Upper lobe of right lung (tissue), 1 donor: ENCODE results near the gene B3GNT5. TPM values are rescaled to one million over a fixed set of nuclear protein-coding genes. Genes with fewer than 3 reads are reported as not detected.
A peak's percentile ranks its signal among the peaks of the same experiment; 100 is the strongest.

Experiments used
- ATAC-seq: fragments of 200-7000 bp; cut with Tn5 transposase; one replicate; pipeline ENCODE4 v1.9.1; 2020; ENCODE audit warnings: mild to moderate bottlenecking, moderate library complexity
- DNase-seq: peaks from one replicate; pipeline ENCODE4 v3.0.0-alpha.2; 2020
- H3K27ac ChIP-seq: fragments of 200-600 bp; one replicate; pipeline ENCODE4 v1.8.0; 2022
- H3K27me3 ChIP-seq: fragments of 200-600 bp; one replicate; pipeline ENCODE4 v1.8.0; 2022; ENCODE audit warnings: mild to moderate bottlenecking
- H3K36me3 ChIP-seq: fragments of 200-600 bp; one replicate; pipeline ENCODE4 v1.8.0; 2022
- H3K4me1 ChIP-seq: fragments of 200-600 bp; one replicate; pipeline ENCODE4 v1.8.0; 2022
- H3K4me3 ChIP-seq: fragments of 200-600 bp; one replicate; pipeline ENCODE4 v1.8.0; 2022; ENCODE audit warnings: mild to moderate bottlenecking
- H3K9me3 ChIP-seq: fragments of 200-600 bp; one replicate; pipeline ENCODE4 v1.8.0; 2022
- intact Hi-C: fragments of 100-400 bp; cut with DNase I; formaldehyde crosslinking; loops from one replicate; pipeline ENCODE4 v1.11.0; 2022
- total RNA-seq: library from RNA; stranded (reverse); fragmentation: NEBNext Ultra II Directional; extraction: Animal tissue kit (Norgen Biotek cat#: 25700); gene quantifications from one replicate; pipeline ENCODE4 v1.2.1, GENCODE V29; 2021
- TF ChIP-seq, protein P1 (sequence below): fragments of 200-600 bp; IDR thresholded peaks from one replicate; pipeline ENCODE4 v1.8.0; 2022; ENCODE audit warnings: antibody characterized with exemption
- donor health status: DM: no; HTN: yes; CAD: no; lungs with severe emphysema.

Gene B3GNT5
- total RNA-seq, 1 donor from 2014 or later = 31.0 TPM

DNA sequence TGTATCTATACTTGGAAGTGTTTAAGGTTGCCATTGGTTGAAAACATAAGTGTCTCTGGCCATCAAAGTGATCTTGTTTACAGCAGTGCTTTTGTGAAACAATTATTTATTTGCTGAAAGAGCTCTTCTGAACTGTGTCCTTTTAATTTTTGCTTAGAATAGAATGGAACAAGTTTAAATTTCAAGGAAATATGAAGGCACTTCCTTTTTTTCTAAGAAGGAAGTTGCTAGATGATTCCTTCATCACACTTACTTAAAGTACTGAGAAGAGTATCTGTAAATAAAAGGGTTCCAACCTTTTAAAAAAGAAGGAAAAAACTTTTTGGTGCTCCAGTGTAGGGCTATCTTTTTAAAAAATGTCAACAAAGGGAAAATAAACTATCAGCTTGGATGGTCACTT, 19.7 kb downstream of the B3GNT5 start:
- no peak overlapping the region for H3K4me3 ChIP-seq
- ATAC-seq (no peak), DNase-seq (no peak)
- TF ChIP-seq, protein P1, sequence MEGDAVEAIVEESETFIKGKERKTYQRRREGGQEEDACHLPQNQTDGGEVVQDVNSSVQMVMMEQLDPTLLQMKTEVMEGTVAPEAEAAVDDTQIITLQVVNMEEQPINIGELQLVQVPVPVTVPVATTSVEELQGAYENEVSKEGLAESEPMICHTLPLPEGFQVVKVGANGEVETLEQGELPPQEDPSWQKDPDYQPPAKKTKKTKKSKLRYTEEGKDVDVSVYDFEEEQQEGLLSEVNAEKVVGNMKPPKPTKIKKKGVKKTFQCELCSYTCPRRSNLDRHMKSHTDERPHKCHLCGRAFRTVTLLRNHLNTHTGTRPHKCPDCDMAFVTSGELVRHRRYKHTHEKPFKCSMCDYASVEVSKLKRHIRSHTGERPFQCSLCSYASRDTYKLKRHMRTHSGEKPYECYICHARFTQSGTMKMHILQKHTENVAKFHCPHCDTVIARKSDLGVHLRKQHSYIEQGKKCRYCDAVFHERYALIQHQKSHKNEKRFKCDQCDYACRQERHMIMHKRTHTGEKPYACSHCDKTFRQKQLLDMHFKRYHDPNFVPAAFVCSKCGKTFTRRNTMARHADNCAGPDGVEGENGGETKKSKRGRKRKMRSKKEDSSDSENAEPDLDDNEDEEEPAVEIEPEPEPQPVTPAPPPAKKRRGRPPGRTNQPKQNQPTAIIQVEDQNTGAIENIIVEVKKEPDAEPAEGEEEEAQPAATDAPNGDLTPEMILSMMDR = no peak
- H3K27me3 ChIP-seq = no peaks in the 10 kb centered on the region
- peaks cover 9% of the 10 kb centered on the region for H3K36me3 ChIP-seq
- intact Hi-C loops = no loop called here
- H3K9me3 ChIP-seq = no peaks in the 10 kb centered on the region
- H3K4me1 ChIP-seq = peaks cover 7% of the 10 kb centered on the region
- H3K27ac ChIP-seq = no peak overlapping the region

DNA sequence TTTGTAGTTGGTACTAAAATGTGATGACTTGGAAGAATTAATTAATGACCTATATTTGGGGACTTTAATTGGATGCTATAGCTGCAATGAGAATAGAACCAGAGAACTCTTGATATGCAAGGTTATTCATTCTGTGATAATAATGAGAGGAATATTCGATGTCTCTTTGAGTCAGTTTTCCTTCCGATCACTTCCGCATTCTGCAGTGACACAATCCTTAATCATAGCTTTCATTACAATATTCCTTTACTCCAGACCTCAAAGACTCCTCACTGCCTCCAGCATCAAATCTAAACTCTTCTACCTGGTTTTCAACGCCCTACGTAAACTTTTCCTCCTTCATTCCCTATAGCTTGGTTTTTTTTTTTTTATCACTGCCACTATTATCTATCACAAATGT, 21.6 kb downstream of the B3GNT5 start:
- ATAC-seq (no peak), DNase-seq (no peak)
- peaks cover 9% of the 10 kb centered on the region for H3K36me3 ChIP-seq
- no peaks in the 10 kb centered on the region for H3K27me3 ChIP-seq
- H3K27ac ChIP-seq = no peak overlapping the region
- TF ChIP-seq, protein P1 = no peak
- intact Hi-C loops = no loop called here
- no peaks in the 10 kb centered on the region for H3K9me3 ChIP-seq
- peaks cover 7% of the 10 kb centered on the region for H3K4me1 ChIP-seq
- H3K4me3 ChIP-seq = no peak overlapping the region

DNA sequence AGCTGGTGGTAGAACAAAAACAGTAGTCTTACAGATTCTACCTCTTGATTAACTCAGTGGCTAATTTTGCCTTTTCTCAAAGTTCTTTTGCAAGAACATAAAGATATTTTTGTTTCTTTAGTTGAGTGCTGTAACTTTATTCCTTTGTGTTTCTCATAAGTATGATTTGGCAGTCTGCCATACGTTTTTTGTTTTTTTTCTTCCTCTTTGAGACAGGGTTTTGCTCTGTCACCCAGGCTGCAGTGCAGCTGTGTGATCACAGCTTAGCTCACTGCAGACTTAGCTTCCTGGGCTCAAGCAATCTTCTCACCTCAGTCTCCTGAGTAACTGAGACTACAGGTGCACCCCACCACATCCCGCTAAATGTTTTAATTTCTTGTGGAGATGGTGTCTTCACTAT, 22.4 kb downstream of the B3GNT5 start:
- H3K4me3 ChIP-seq = no peak overlapping the region
- no peaks in the 10 kb centered on the region for H3K27me3 ChIP-seq
- H3K9me3 ChIP-seq = no peaks in the 10 kb centered on the region
- intact Hi-C loops = no loop called here
- TF ChIP-seq, protein P1 = no peak
- H3K4me1 ChIP-seq = peaks cover 7% of the 10 kb centered on the region
- ATAC-seq = peak; percentile 72
- H3K36me3 ChIP-seq = peaks cover 4% of the 10 kb centered on the region
- no peak for DNase-seq
- H3K27ac ChIP-seq = no peak overlapping the region

DNA sequence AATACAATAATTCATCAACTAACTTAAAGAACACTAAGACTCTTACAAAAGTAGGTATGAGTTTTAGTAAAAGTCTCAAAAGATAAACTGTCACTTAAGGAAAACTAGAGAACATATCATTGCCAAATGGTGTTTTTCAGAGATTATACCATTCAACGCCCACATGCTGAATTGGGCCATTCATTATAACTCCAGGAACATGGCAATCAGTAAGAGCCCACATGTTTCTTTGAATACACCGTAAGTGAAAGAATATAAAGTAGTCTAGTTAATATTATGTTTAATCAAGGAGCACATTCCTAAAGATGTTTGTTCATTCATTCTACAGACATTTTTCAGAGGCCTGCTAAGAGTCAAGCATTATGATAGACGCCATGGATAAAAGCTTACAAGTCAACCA, 22.9 kb downstream of the B3GNT5 start:
- TF ChIP-seq, protein P1 = no peak
- intact Hi-C loops = no loop called here
- Histone ChIP-seq H3K9me3 (no peaks in the 10 kb centered on the region), H3K4me3 (no peak overlapping the region), H3K36me3 (no peaks in the 10 kb centered on the region), H3K27ac (no peak overlapping the region), H3K4me1 (peaks cover 7% of the 10 kb centered on the region), H3K27me3 (no peaks in the 10 kb centered on the region)
- DNase-seq = no peak
- peak; percentile 19 for ATAC-seq

DNA sequence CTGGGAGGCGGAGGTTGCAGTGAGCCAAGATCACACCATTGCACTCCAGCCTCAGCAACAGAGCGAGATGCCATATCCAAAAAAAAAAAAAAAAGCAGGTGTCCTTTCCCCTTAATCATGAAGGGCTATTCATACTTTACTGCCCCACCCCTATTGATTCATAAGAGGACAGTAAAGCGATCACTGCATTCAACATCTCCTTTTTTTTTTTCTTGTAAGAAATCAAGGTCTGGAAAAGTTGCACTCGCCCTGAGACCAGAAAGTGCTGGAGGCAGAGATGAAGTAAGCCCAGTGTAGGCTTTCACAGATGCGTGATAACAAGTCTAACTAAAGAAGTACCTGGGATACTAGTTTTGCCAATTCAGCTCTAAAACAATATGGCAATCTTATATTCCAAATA, 24.2 kb downstream of the B3GNT5 start:
- intact Hi-C loops = no loop called here
- TF ChIP-seq, protein P1 = no peak
- DNase-seq = no peak

DNA sequence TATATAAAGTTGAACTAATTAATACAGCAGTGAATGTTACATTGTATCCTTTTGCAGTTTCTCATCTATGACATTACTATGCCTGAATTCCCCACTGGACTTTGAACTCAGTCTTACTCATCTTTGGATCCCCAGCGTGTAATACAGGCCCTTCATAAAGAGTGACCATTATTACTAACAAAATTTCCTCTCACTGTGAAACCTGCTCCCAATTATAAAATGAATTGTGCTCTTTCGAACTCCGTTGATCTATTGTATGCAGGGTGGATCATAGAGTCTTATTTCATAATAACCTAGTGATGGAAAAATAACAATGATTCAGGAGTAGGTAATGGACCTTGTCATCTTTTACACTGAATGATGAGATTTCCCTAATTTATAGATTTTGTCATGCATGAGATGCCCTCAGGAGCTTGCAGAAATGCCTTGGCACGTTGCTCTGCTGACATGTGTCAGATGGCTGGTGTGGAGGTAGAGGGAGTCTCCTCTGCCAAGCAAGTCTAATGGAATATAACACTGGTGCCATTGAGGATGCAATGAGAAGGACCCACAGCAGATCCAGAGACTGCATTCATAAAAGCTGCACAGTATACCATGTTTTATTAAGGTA, 25.5 kb downstream of the B3GNT5 start:
- Histone ChIP-seq H3K27ac (no peak overlapping the region), H3K27me3 (no peaks in the 10 kb centered on the region), H3K36me3 (no peaks in the 10 kb centered on the region), H3K4me1 (peaks cover 7% of the 10 kb centered on the region), H3K9me3 (no peaks in the 10 kb centered on the region), H3K4me3 (no peak overlapping the region)
- intact Hi-C loops = no loop called here
- DNase-seq = no peak
- no peak for ATAC-seq
- TF ChIP-seq, protein P1 = no peak

More for the DNA sequence above, 24.2 kb downstream of the B3GNT5 start:
- ATAC-seq = no peak
- no peaks in the 10 kb centered on the region for H3K27me3 ChIP-seq
- no peaks in the 10 kb centered on the region for H3K9me3 ChIP-seq
- H3K27ac ChIP-seq = no peak overlapping the region
- H3K4me3 ChIP-seq = no peak overlapping the region
- peaks cover 7% of the 10 kb centered on the region for H3K4me1 ChIP-seq
- H3K36me3 ChIP-seq = no peaks in the 10 kb centered on the region
